Panc1 (cell line): ENCODE results near the gene MTURN.

Experiments
- CTCF ChIP-seq: fragments of 450-650 bp; IDR thresholded peaks from 2 replicates; pipeline ENCODE4 v1.5.1; 2017; ENCODE audit warnings: mild to moderate bottlenecking
- POLR2AphosphoS5 ChIP-seq: IDR thresholded peaks from 2 replicates; pipeline ENCODE4 v1.6.1; 2012; ENCODE audit warnings: mild to moderate bottlenecking, low read depth, low read length, moderate library complexity

GRCh38 chr7:30202671-30203070 lies 67.9 kb downstream of the MTURN start:
- TF ChIP-seq CTCF (no peak), POLR2AphosphoS5 (no peak)
